ENCODE measurements around the gene PIEZO2.

- TF ChIP-seq, protein P1, sequence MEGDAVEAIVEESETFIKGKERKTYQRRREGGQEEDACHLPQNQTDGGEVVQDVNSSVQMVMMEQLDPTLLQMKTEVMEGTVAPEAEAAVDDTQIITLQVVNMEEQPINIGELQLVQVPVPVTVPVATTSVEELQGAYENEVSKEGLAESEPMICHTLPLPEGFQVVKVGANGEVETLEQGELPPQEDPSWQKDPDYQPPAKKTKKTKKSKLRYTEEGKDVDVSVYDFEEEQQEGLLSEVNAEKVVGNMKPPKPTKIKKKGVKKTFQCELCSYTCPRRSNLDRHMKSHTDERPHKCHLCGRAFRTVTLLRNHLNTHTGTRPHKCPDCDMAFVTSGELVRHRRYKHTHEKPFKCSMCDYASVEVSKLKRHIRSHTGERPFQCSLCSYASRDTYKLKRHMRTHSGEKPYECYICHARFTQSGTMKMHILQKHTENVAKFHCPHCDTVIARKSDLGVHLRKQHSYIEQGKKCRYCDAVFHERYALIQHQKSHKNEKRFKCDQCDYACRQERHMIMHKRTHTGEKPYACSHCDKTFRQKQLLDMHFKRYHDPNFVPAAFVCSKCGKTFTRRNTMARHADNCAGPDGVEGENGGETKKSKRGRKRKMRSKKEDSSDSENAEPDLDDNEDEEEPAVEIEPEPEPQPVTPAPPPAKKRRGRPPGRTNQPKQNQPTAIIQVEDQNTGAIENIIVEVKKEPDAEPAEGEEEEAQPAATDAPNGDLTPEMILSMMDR (IDR thresholded peaks at IDR 0.05): no peak
- TF ChIP-seq ZFX (IDR thresholded peaks at IDR 0.05; ENCODE audit: borderline replicate concordance): no peak
Measured at GRCh38 chr18:10794771-10795170, 354.6 kb downstream of the PIEZO2 start.
